H1 (cell line): Measurements from ENCODE around the gene CHMP4A. TPM values are rescaled to one million over a fixed set of nuclear protein-coding genes. Genes with fewer than 3 reads are reported as not detected.

ENCODE experiments used
- CTCF ChIA-PET: fragments of 300-600 bp; sonication (Branson Sonifier 250); formaldehyde crosslinking; loops from one replicate; lab custom pipeline; 2021; ENCODE audit not compliant: partially characterized antibody; lab: Charles Lee
- POLR2A ChIA-PET: fragments of 300-600 bp; sonication (Branson Sonifier 250); formaldehyde crosslinking; loops from one replicate; lab custom pipeline; 2021; ENCODE audit warnings: inconsistent platforms; ENCODE audit not compliant: partially characterized antibody; lab: Charles Lee
- DNase-seq, 2 experiments: peaks; one replicate each; pipeline versions ENCODE4 v3.0.0 to v3.0.0-alpha.2; 2010 to 2022; ENCODE audit warnings: low spot score in 2 of 2, low read depth in 1 of 2, mixed read lengths in 1 of 2
- FAIRE-seq: peaks from 2 replicates; lab custom pipeline; 2011; peaks lifted over from hg19 to GRCh38; lab: Jason Lieb, UNC
- H2AFZ ChIP-seq: 2 replicates; pipeline ENCODE4 v1.8.1; 2012; ENCODE audit warnings: low read length, inconsistent platforms
- H2AK5ac ChIP-seq: 2 replicates; pipeline ENCODE4 v1.6.1; 2013; ENCODE audit warnings: low read depth, low read length
- H2BK120ac ChIP-seq: replicated peaks from 2 replicates; pipeline ENCODE3; 2013; ENCODE audit warnings: low read depth, low read length, inconsistent platforms
- H2BK12ac ChIP-seq: 2 replicates; pipeline ENCODE4 v1.6.1; 2013; ENCODE audit warnings: low read depth, low read length
- H2BK15ac ChIP-seq: 2 replicates; pipeline ENCODE4 v1.6.1; 2013; ENCODE audit warnings: low read length
- H2BK20ac ChIP-seq: 2 replicates; pipeline ENCODE4 v1.6.1; 2013; ENCODE audit warnings: low read length
- H2BK5ac ChIP-seq: 2 replicates; pipeline ENCODE4 v1.6.1; 2013; ENCODE audit warnings: low read depth, low read length
- H3K14ac ChIP-seq: 2 replicates; pipeline ENCODE4 v1.6.1; 2013; ENCODE audit warnings: inconsistent platforms; ENCODE audit not compliant: insufficient read length
- H3K18ac ChIP-seq: 2 replicates; pipeline ENCODE4 v1.6.1; 2013; ENCODE audit warnings: low read length; ENCODE audit errors: extremely low read depth
- H3K23ac ChIP-seq: 2 replicates; pipeline ENCODE4 v1.6.1; 2013; ENCODE audit warnings: inconsistent platforms; ENCODE audit not compliant: insufficient read length
- H3K23me2 ChIP-seq: 2 replicates; pipeline ENCODE4 v1.6.1; 2013; ENCODE audit warnings: low read depth, low read length
- H3K27ac ChIP-seq: 2 replicates; pipeline ENCODE4 v1.6.1; 2011; ENCODE audit warnings: low read depth, low read length, inconsistent platforms
- H3K27me3 ChIP-seq, 4 experiments: replicated peaks in 1 of 4; 1 replicate in 1 of 4; 2 replicates in 3 of 4; pipeline versions ENCODE4 v1.6.1 to v1.8.1; 2011 to 2013; ENCODE audit warnings: low read length in 3 of 4, mild to moderate bottlenecking in 3 of 4, inconsistent platforms in 2 of 4, mixed read lengths in 2 of 4, moderate library complexity in 1 of 4; ENCODE audit not compliant: control insufficient read depth in 3 of 4, insufficient read depth in 3 of 4; ENCODE audit errors: extremely low read depth in 1 of 4
- H3K36me3 ChIP-seq, 4 experiments: 2 replicates each; pipeline versions ENCODE4 v1.6.1 to v1.8.1; 2011 to 2013; ENCODE audit warnings: mild to moderate bottlenecking in 4 of 4, low read length in 3 of 4, moderate library complexity in 2 of 4, control low read depth in 1 of 4, inconsistent platforms in 1 of 4; ENCODE audit not compliant: insufficient read depth in 4 of 4, control insufficient read depth in 2 of 4
- H3K4ac ChIP-seq: replicated peaks from 2 replicates; pipeline ENCODE3; 2013; ENCODE audit warnings: low read length, low read depth, mixed read lengths, inconsistent platforms; ENCODE audit not compliant: insufficient read length
- H3K4me1 ChIP-seq, 4 experiments: replicated peaks in 1 of 4; 1 replicate in 1 of 4; 2 replicates in 3 of 4; pipeline versions ENCODE4 v1.6.1 to v1.8.1; 2011 to 2013; ENCODE audit warnings: low read length in 3 of 4, inconsistent platforms in 2 of 4, mixed read lengths in 1 of 4; ENCODE audit not compliant: insufficient read depth in 4 of 4, control insufficient read depth in 3 of 4
- H3K4me2 ChIP-seq, 2 experiments: 2 replicates each; pipeline versions ENCODE4 v1.6.1 to v1.8.1; 2011 to 2013; ENCODE audit warnings: low read depth in 2 of 2, low read length in 2 of 2, control low read depth in 1 of 2, inconsistent platforms in 1 of 2, mild to moderate bottlenecking in 1 of 2; ENCODE audit not compliant: insufficient read depth in 1 of 2
- H3K4me3 ChIP-seq, 4 experiments: fragments of 200-600, 300-600 bp in 1 of 4; sonication (generic), shearing (Covaris generic), sonication (Bioruptor Twin) in 1 of 4; 2 replicates each; pipeline versions ENCODE4 v1.5.1 to v1.8.1; 2011 to 2016; ENCODE audit warnings: low read length in 4 of 4, low read depth in 3 of 4, control low read depth in 2 of 4, inconsistent platforms in 2 of 4, mild to moderate bottlenecking in 2 of 4, mixed read lengths in 1 of 4, moderate library complexity in 1 of 4; ENCODE audit not compliant: insufficient read depth in 2 of 4; ENCODE audit errors: extremely low read depth in 1 of 4
- H3K56ac ChIP-seq: replicated peaks from 2 replicates; pipeline ENCODE3; 2013; ENCODE audit warnings: low read depth, mild to moderate bottlenecking, mixed read lengths, low read length, inconsistent platforms; ENCODE audit not compliant: insufficient read length
- H3K79me1 ChIP-seq: 2 replicates; pipeline ENCODE4 v1.6.1; 2013; ENCODE audit warnings: low read depth, low read length, control low read depth
- H3K79me2 ChIP-seq, 2 experiments: 2 replicates each; pipeline versions ENCODE4 v1.6.1 to v1.8.1; 2012 to 2013; ENCODE audit warnings: low read length in 2 of 2, mild to moderate bottlenecking in 2 of 2, inconsistent platforms in 1 of 2; ENCODE audit not compliant: insufficient read depth in 2 of 2, control insufficient read depth in 1 of 2
- H3K9ac ChIP-seq, 4 experiments: replicated peaks in 1 of 4; 1 replicate in 1 of 4; 2 replicates in 3 of 4; pipeline versions ENCODE4 v1.6.1 to v1.8.1; 2011 to 2013; ENCODE audit warnings: low read depth in 3 of 4, low read length in 3 of 4, control low read depth in 2 of 4, mild to moderate bottlenecking in 2 of 4, moderate library complexity in 2 of 4, inconsistent platforms in 1 of 4; ENCODE audit errors: extremely low read depth in 1 of 4
- H3K9me3 ChIP-seq, 2 experiments: 2 replicates each; pipeline versions ENCODE4 v1.6.1 to v1.8.1; 2012 to 2013; ENCODE audit warnings: mild to moderate bottlenecking in 2 of 2, moderate library complexity in 2 of 2, control low read depth in 1 of 2, inconsistent platforms in 1 of 2, low read depth in 1 of 2, low read length in 1 of 2, mixed read lengths in 1 of 2; ENCODE audit not compliant: insufficient read depth in 2 of 2
- H4K20me1 ChIP-seq, 2 experiments: replicated peaks in 1 of 2; 2 replicates each; pipeline versions ENCODE3 to v1.8.1; 2011 to 2013; ENCODE audit warnings: inconsistent platforms in 2 of 2, low read length in 2 of 2, mild to moderate bottlenecking in 1 of 2; ENCODE audit not compliant: insufficient read depth in 2 of 2, control insufficient read depth in 1 of 2
- H4K5ac ChIP-seq: 2 replicates; pipeline ENCODE4 v1.6.1; 2013; ENCODE audit warnings: low read length, low read depth, mixed read lengths, inconsistent platforms; ENCODE audit not compliant: insufficient read length
- H4K8ac ChIP-seq: 2 replicates; pipeline ENCODE4 v1.8.0; 2013; ENCODE audit warnings: mild to moderate bottlenecking, moderate library complexity, low read length, inconsistent platforms; ENCODE audit not compliant: insufficient read depth; ENCODE audit errors: extremely low read depth
- H4K91ac ChIP-seq: replicated peaks from 2 replicates; pipeline ENCODE3; 2013; ENCODE audit warnings: low read length, mixed read lengths, inconsistent platforms; ENCODE audit not compliant: insufficient read length
- CBX8 ChIP-seq: fragments of 300-800, 300-1000 bp; sonication (generic); IDR thresholded peaks from 2 replicates; pipeline ENCODE4 v1.7.1; 2016; ENCODE audit warnings: low read depth, low read length, borderline replicate concordance
- CHD1 ChIP-seq: IDR thresholded peaks from 2 replicates; pipeline ENCODE4 v1.6.1; 2012; ENCODE audit warnings: low read depth, low read length, improper control_type of control experiment
- EP300 ChIP-seq, 2 experiments: IDR thresholded peaks; 1 replicate in 1 of 2; 2 replicates in 1 of 2; pipeline ENCODE4 v1.6.1; 2011 to 2012; ENCODE audit warnings: low read depth in 2 of 2, low read length in 2 of 2, mild to moderate bottlenecking in 2 of 2, borderline replicate concordance in 1 of 2, inconsistent platforms in 1 of 2, moderate library complexity in 1 of 2
- JUN ChIP-seq: IDR thresholded peaks from 2 replicates; pipeline ENCODE4 v1.6.1; 2011; ENCODE audit warnings: low read depth, mild to moderate bottlenecking, improper control_type of control experiment, low read length
- MAFK ChIP-seq: IDR thresholded peaks from 2 replicates; pipeline ENCODE4 v1.6.1; 2012; ENCODE audit warnings: low read depth, mild to moderate bottlenecking, improper control_type of control experiment, low read length
- SP4 ChIP-seq: IDR thresholded peaks from 2 replicates; pipeline ENCODE4 v1.6.1; 2012; ENCODE audit warnings: low read length, inconsistent platforms
- WGBS, 2 experiments: shearing (Covaris generic) in 1 of 2; methylation state at CpG; one replicate each; pipeline versions ENCODE4 v1.1.6 to v1.1.7; 2013 to 2015; ENCODE audit warnings: low lambda C conversion rate in 2 of 2, mixed read lengths in 2 of 2, inconsistent platforms in 1 of 2, low coverage in 1 of 2, missing lambda C conversion rate in 1 of 2; ENCODE audit not compliant: insufficient replicate concordance in 2 of 2, insufficient coverage in 1 of 2, insufficient read length in 1 of 2; ENCODE audit errors: extremely low coverage in 1 of 2, missing lambda C conversion rate in 1 of 2; 5-methylcytosine and 5-hydroxymethylcytosine counted together
- polyA plus RNA-seq, 7 experiments: library from polyadenylated mRNA; depleted of rRNA in 3 of 7; stranded (reverse) in 5 of 7; unstranded in 2 of 7; fragments of >200 nt in 5 of 7; fragments of 200-250 nt in 2 of 7; gene quantifications; 1 replicate in 5 of 7; 2 replicates in 1 of 7; 4 replicates in 1 of 7; pipeline versions ENCODE4 v1.2.1 to v1.2.3, GENCODE V29; 2011 to 2013; ENCODE audit warnings: missing spikeins in 2 of 7, mixed read lengths in 2 of 7
- total RNA-seq: library from RNA; stranded (reverse); fragmentation: NEBNext Ultra II Directional; extraction: Animal tissue kit (Norgen Biotek cat#: 25700); gene quantifications from 2 replicates; pipeline ENCODE4 v1.2.1, GENCODE V29; 2021
- TF ChIP-seq, protein P1 (sequence below): IDR thresholded peaks from 2 replicates; pipeline ENCODE4 v1.6.1; 2012; ENCODE audit warnings: low read length, inconsistent platforms

Gene CHMP4A
- total and polyA plus RNA-seq, 2 of the 8 experiments (the other 6 are each of a cell fraction or from before 2014, with no cell fraction given): 32.9 to 37.6 TPM

- Histone ChIP-seq H2BK15ac (no peak overlapping the region; the same call in 1 of the 2 replicates), H3K36me3 (peaks cover 11 to 25% (median 20%) of the 10 kb centered on the region in 4 experiments; a peak in 7 of 8 replicates), H2AFZ (no peak overlapping the region), H3K18ac (no peak overlapping the region), H3K23ac (no peak overlapping the region), H3K9me3 (no peaks in the 10 kb centered on the region), H3K4ac (peak overlapping the region; percentile 11), H3K79me1 (no peaks in the 10 kb centered on the region), H2BK120ac (no peak overlapping the region), H3K56ac (no peak overlapping the region), H3K9ac (peak overlapping the region in 3 of 4 experiments; percentile 35 to 96 (median 69); a peak in 6 of 7 replicates), H4K5ac (no peak overlapping the region), H4K91ac (no peak overlapping the region), H4K20me1 (no peaks in the 10 kb centered on the region), H3K14ac (no peak overlapping the region), H2AK5ac (0 out of 2 replicates have a peak overlapping the region, but pooled peaks have one; percentile 5), H4K8ac (no peak overlapping the region), H3K4me2 (peak overlapping the region; percentile 80 to 90), H2BK5ac (peak overlapping the region; percentile 41; the same call in 1 of the 2 replicates), H3K27me3 (no peaks in the 10 kb centered on the region), H2BK12ac (no peak overlapping the region), H3K23me2 (peaks cover 8% of the 10 kb centered on the region), H3K79me2 (peaks cover 0 to 3% of the 10 kb centered on the region in 2 experiments; a peak in 1 of 4 replicates), H3K27ac (peak overlapping the region; percentile 76), H3K4me1 (peaks cover 0 to 5% (median 2%) of the 10 kb centered on the region in 4 experiments; a peak in 1 of 7 replicates), H3K4me3 (peak overlapping the region; percentile 68 to 97 (median 92); a peak in 6 of 8 replicates), H2BK20ac (no peak overlapping the region)
- WGBS, 2 experiments: 94% methylated on average over 7 of the region's 7 CpGs; no CpG with 5 or more reads in 1 of the 2 experiments
- FAIRE-seq: no peak
- no peak for TF ChIP-seq MAFK
- no peak for TF ChIP-seq JUN
- 0 out of 2 replicates have a peak, but pooled peaks have one; percentile 25 for TF ChIP-seq SP4
- TF ChIP-seq EP300 (IDR thresholded peaks at IDR 0.05; ENCODE audit: borderline replicate concordance in 1 of 2, low read depth in 2 of 2, low read length in 2 of 2): no peak
- TF ChIP-seq CBX8: no peak
- no peak for TF ChIP-seq CHD1
- TF ChIP-seq, protein P1, sequence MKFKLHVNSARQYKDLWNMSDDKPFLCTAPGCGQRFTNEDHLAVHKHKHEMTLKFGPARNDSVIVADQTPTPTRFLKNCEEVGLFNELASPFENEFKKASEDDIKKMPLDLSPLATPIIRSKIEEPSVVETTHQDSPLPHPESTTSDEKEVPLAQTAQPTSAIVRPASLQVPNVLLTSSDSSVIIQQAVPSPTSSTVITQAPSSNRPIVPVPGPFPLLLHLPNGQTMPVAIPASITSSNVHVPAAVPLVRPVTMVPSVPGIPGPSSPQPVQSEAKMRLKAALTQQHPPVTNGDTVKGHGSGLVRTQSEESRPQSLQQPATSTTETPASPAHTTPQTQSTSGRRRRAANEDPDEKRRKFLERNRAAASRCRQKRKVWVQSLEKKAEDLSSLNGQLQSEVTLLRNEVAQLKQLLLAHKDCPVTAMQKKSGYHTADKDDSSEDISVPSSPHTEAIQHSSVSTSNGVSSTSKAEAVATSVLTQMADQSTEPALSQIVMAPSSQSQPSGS: no peak
- CTCF ChIA-PET: interaction anchor here (1.0 to 2.1 kb wide), 11 partner anchors 10 to 118 kb away, joined by 3 to 9 read pairs (median 4); partner anchors contain the start of genes IRF9 and PSME2
- POLR2A ChIA-PET: interaction anchor here (0.9 to 11.1 kb wide), 31 partner anchors 8 to 216 kb away, joined by 3 to 119 read pairs (median 5); partner anchors contain the start of genes DHRS1, EMC9, GMPR2 and IPO4
- DNase-seq: no peak
These were observed 776 bp upstream of the CHMP4A start for GRCh38 chr14:24213866-24214662.
